Femur (tissue), 1 donor: Measurements from ENCODE around the gene DIRAS1.
"Not testable (repeated sequence)": the region's sequence is repeated elsewhere in the genome, so short reads cannot be mapped to it uniquely, and the experiment has no call there.

ENCODE experiments used
- DNase-seq: peaks from one replicate; pipeline ENCODE4 v3.0.0-alpha.2; 2017

The DIRAS1 gene

DNA sequence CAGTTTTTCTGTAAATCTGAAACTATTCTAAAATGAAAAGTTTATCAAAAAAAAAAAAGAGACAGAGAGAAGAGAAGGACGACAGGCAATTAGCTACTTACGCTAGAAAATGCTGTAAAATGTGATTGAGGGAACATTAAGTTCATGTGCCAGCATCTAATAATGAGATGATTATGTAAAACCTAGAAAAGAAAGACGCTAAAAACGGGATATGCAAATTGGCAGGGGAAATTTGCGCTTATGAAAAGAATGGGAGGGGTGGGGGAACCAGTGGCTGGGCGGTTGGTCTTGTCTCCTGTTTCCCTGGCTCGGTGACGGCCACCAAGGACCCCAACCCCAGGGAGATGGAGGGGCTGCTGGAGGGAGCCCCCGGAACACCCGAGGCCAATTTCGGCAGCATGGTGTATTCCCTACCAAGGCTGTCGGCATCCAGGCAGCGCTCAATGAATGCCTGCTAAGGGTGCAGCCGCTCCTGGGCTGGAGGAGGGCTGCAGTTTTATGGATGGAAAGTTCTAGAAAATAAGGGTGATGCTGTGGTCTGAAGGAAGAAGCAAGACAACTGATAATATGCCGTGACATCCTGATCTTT, 52.9 kb downstream of the DIRAS1 start:
- no peak for DNase-seq

DNA sequence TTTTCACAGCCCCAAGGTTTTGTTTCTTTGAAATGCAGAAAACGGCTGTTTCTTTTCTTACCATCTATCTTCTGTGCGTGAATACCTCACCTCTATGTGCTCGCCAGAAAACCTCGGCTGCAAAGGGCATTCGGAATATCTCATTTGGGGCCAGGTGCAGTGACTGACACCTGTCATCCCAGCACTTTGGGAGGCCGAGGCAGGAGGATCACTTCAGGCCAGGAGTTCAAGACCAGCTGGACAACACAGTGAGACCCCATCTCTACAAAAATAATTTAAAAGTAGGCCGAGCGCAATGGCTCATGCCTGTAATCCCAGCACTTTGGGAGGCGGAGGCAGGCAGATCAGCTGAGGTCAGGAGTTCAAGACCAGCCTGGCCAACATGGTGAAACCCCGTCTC, 53.8 kb downstream of the DIRAS1 start:
- DNase-seq: not testable (repeated sequence)

DNA sequence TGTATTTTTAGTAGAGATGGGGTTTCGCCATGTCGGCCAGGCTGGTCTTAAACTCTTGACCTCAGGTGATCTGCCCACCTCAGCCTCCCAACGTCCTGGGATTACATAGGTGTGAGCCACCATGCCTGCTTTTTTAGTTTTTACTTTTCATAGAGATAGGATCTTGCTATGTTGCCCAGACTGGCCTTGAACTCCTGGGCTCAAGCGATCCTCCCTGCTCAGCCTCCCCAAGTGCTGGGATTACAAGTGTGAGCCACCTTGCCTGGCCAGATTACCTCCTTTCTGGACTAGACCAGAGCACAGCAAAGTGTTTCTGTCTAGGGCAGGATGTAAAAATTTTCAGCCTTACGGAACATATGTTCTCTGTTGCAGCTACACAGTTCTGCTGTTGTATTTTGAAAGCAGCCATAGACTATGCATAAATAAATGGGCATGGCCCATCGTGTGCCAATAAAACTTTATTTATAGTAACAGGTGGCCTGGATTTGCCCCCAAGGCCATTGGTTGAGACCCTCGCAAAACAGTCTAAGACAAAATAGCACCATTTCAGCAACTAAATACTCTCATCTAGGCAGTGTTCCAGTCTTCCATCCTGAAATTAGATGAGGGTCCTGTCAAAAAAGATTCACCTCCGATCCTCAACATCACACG, 54.7 kb downstream of the DIRAS1 start:
- no peak for DNase-seq

DNA sequence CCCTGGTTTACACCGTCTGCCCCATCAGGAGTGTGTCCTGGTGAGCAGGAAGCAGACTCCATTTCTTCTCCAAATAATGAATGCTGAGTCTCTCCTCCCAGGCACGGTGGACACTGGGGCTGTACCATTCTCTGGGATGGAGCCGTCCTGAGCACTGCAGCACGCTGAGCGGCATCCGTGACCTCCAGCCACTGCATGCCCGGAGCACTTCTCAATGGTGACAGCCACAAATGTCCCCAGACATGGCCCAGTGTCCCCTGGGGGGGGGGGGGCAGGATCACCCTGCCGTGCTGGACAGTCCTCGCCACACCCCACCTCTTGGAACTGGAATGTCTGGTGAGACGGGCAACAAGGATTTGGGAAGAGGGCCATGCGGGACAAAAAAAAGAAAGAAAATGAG, 56.1 kb downstream of the DIRAS1 start:
- no peak for DNase-seq
